Measurements from ENCODE around the gene HERC5.

DNA sequence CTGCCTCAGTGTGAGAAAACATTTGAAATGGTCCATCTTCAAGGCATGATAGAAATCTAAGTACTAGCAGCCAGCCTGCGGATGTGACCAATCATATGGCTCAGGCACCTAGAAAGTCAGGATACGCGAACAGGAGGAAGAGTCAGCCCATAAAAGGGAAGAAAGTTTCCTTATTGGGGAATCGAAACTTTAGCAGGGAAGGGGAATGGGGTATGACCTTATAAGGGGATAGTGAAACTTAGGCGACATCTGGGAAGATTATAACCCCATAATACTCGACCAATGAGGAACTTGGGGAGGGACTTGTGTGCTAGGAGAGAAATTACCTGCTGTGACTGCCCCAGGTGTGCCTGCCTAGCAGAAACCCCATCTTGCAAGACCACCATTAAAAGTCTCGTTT is 92.9 kb downstream of the HERC5 start:
- TF ChIP-seq, protein P1, sequence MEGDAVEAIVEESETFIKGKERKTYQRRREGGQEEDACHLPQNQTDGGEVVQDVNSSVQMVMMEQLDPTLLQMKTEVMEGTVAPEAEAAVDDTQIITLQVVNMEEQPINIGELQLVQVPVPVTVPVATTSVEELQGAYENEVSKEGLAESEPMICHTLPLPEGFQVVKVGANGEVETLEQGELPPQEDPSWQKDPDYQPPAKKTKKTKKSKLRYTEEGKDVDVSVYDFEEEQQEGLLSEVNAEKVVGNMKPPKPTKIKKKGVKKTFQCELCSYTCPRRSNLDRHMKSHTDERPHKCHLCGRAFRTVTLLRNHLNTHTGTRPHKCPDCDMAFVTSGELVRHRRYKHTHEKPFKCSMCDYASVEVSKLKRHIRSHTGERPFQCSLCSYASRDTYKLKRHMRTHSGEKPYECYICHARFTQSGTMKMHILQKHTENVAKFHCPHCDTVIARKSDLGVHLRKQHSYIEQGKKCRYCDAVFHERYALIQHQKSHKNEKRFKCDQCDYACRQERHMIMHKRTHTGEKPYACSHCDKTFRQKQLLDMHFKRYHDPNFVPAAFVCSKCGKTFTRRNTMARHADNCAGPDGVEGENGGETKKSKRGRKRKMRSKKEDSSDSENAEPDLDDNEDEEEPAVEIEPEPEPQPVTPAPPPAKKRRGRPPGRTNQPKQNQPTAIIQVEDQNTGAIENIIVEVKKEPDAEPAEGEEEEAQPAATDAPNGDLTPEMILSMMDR (IDR thresholded peaks at IDR 0.05; ENCODE audit: insufficient read depth, low read depth, low read length): no peak
- TF ChIP-seq EZH2 (IDR thresholded peaks at IDR 0.05; ENCODE audit: insufficient read depth, low read length): no peak
